GM23338 (cell line): ENCODE data around the gene MICA. TPM values are rescaled to one million over a fixed set of nuclear protein-coding genes. Genes with fewer than 3 reads are reported as not detected.

ENCODE experiments used
- ATAC-seq: fragments of 200-7000 bp; cut with Tn5 transposase; 3 replicates; pipeline ENCODE4 v1.9.1; 2020
- DNase-seq: peaks from one replicate; pipeline ENCODE4 v3.0.0-alpha.2; 2015; ENCODE audit warnings: low spot score
- H2AFZ ChIP-seq: fragments of 200-600 bp; sonication (generic); 2 replicates; pipeline ENCODE4 v1.8.0; 2016; ENCODE audit warnings: antibody characterized with exemption, mild to moderate bottlenecking, moderate library complexity
- H3F3A ChIP-seq: fragments of 200-600 bp; sonication (generic); replicated peaks from 2 replicates; pipeline ENCODE4 v1.8.0; 2017; ENCODE audit warnings: antibody characterized with exemption, mixed run types, low read depth
- H3K27ac ChIP-seq: fragments of 200-600 bp; sonication (generic); 2 replicates; pipeline ENCODE4 v1.6.1; 2016; ENCODE audit warnings: low read depth
- H3K27me3 ChIP-seq: fragments of 200-600 bp; sonication (generic); 2 replicates; pipeline ENCODE4 v1.8.0; 2016; ENCODE audit warnings: mild to moderate bottlenecking, mixed run types, moderate library complexity; ENCODE audit not compliant: insufficient read depth
- H3K36me3 ChIP-seq: fragments of 200-600 bp; sonication (generic); 2 replicates; pipeline ENCODE4 v1.8.0; 2016; ENCODE audit warnings: mild to moderate bottlenecking; ENCODE audit not compliant: insufficient read depth
- H3K4me1 ChIP-seq: fragments of 200-600 bp; sonication (generic); 2 replicates; pipeline ENCODE4 v1.8.0; 2016; ENCODE audit warnings: mild to moderate bottlenecking, moderate library complexity; ENCODE audit not compliant: insufficient read depth
- H3K4me2 ChIP-seq: fragments of 200-600 bp; sonication (generic); 2 replicates; pipeline ENCODE4 v1.7.1; 2017; ENCODE audit warnings: mixed run types
- H3K4me3 ChIP-seq: fragments of 200-600 bp; sonication (generic); 2 replicates; pipeline ENCODE4 v1.6.1; 2016; ENCODE audit warnings: mixed run types
- H3K79me2 ChIP-seq: fragments of 200-600 bp; sonication (generic); replicated peaks from 2 replicates; pipeline ENCODE4 v1.8.0; 2017; ENCODE audit warnings: mild to moderate bottlenecking; ENCODE audit not compliant: insufficient read depth
- H3K9me2 ChIP-seq: fragments of 200-600 bp; sonication (generic); 2 replicates; pipeline ENCODE4 v1.8.0; 2017; ENCODE audit not compliant: insufficient read depth
- H4K20me1 ChIP-seq: fragments of 200-600 bp; sonication (generic); replicated peaks from 2 replicates; pipeline ENCODE4 v1.8.0; 2017; ENCODE audit warnings: mild to moderate bottlenecking; ENCODE audit not compliant: insufficient read depth
- H3K27ac Mint-ChIP-seq: 2 replicates; pipeline ENCODE4 v1.8.0; 2020; ENCODE audit warnings: inconsistent platforms, mild to moderate bottlenecking, moderate library complexity, mixed read lengths
- H3K27me3 Mint-ChIP-seq: 3 replicates; pipeline ENCODE4 v1.8.0; 2022; ENCODE audit warnings: low read depth, mild to moderate bottlenecking, moderate library complexity, mixed read lengths, inconsistent platforms; ENCODE audit not compliant: insufficient read depth, poor library complexity
- H3K36me3 Mint-ChIP-seq: 3 replicates; pipeline ENCODE4 v1.8.0; 2021; ENCODE audit warnings: low read depth, mild to moderate bottlenecking, inconsistent platforms, moderate library complexity, mixed read lengths
- H3K4me1 Mint-ChIP-seq: 3 replicates; pipeline ENCODE4 v1.8.0; 2020; ENCODE audit warnings: mild to moderate bottlenecking, inconsistent platforms, mixed read lengths
- H3K4me3 Mint-ChIP-seq: 3 replicates; pipeline ENCODE4 v1.8.0; 2021; ENCODE audit warnings: moderate library complexity, mild to moderate bottlenecking, inconsistent platforms, mixed read lengths
- H3K9me3 Mint-ChIP-seq: 3 replicates; pipeline ENCODE4 v1.8.0; 2020; ENCODE audit warnings: moderate library complexity, mild to moderate bottlenecking, inconsistent platforms, mixed read lengths
- CTCF ChIP-seq, 2 experiments: fragments of 200-600 bp in 1 of 2; sonication (generic) in 1 of 2; conservative IDR thresholded peaks; 2 replicates each; pipeline versions ENCODE4 v1.5.1 to v1.6.1; 2016 to 2017; ENCODE audit warnings: antibody characterized with exemption in 2 of 2, low read depth in 2 of 2, mild to moderate bottlenecking in 2 of 2, moderate library complexity in 1 of 2
- ETS1 ChIP-seq: IDR thresholded peaks from 2 replicates; pipeline ENCODE4 v1.6.1; 2016; ENCODE audit warnings: antibody characterized with exemption
- EZH2 ChIP-seq: fragments of 200-600 bp; sonication (generic); IDR thresholded peaks from one replicate; pipeline ENCODE4 v1.8.0; 2017; ENCODE audit warnings: antibody characterized with exemption, mild to moderate bottlenecking, low read depth; ENCODE audit not compliant: unreplicated experiment
- EZH2phosphoT487 ChIP-seq: fragments of 200-600 bp; sonication (generic); IDR thresholded peaks from one replicate; pipeline ENCODE4 v1.8.1; 2018; ENCODE audit warnings: antibody characterized with exemption; ENCODE audit not compliant: unreplicated experiment
- JUNB ChIP-seq: IDR thresholded peaks from one replicate; pipeline ENCODE4 v1.6.1; 2016; ENCODE audit warnings: antibody characterized with exemption; ENCODE audit not compliant: unreplicated experiment
- POLR2AphosphoS5 ChIP-seq: IDR thresholded peaks from 2 replicates; pipeline ENCODE4 v1.6.1; 2016; ENCODE audit warnings: antibody characterized with exemption, low read depth
- REST ChIP-seq: IDR thresholded peaks from one replicate; pipeline ENCODE4 v1.6.1; 2018; ENCODE audit warnings: antibody characterized with exemption; ENCODE audit not compliant: unreplicated experiment
- STAT1 ChIP-seq: IDR thresholded peaks from one replicate; pipeline ENCODE4 v1.6.1; 2016; ENCODE audit warnings: antibody characterized with exemption; ENCODE audit not compliant: unreplicated experiment
- ZNF114 ChIP-seq: fragments of 250-450 bp; sonication (Bioruptor Pico); IDR thresholded peaks from 2 replicates; pipeline ENCODE4 v1.5.0; 2020; ENCODE audit warnings: mild to moderate bottlenecking, moderate library complexity
- ZNF331 ChIP-seq: fragments of 250-450 bp; sonication (Bioruptor Pico); IDR thresholded peaks from 2 replicates; pipeline ENCODE4 v1.5.0; 2020; ENCODE audit warnings: low read depth, mild to moderate bottlenecking, moderate library complexity
- ZNF462 ChIP-seq: fragments of 250-450 bp; sonication (Bioruptor Pico); IDR thresholded peaks from 2 replicates; pipeline ENCODE4 v1.5.0; 2020; ENCODE audit warnings: mild to moderate bottlenecking, moderate library complexity
- polyA plus RNA-seq: library from polyadenylated mRNA; unstranded; fragments of >200 nt; fragmentation: Nextera tagmentation; extraction: Ambion mirVana; gene quantifications from 2 replicates; pipeline ENCODE4 v1.2.1, GENCODE V29; 2016
- total RNA-seq: library from RNA; depleted of rRNA; stranded (reverse); fragments of >200 nt; shearing (Covaris generic); gene quantifications from 2 replicates; pipeline ENCODE4 v1.2.3, GENCODE V29; 2014

Gene MICA
- total and polyA plus RNA-seq, 2 experiments from 2014 or later: 13.4 to 22.7 TPM

- Histone ChIP-seq H3F3A (no peaks in the 10 kb centered on the region), H3K4me3 (no peak overlapping the region), H3K36me3 (no peaks in the 10 kb centered on the region), H2AFZ (no peak overlapping the region), H3K79me2 (no peaks in the 10 kb centered on the region), H3K27me3 (no peaks in the 10 kb centered on the region), H3K27ac (no peak overlapping the region), H3K4me1 (no peaks in the 10 kb centered on the region), H4K20me1 (no peaks in the 10 kb centered on the region), H3K4me2 (no peak overlapping the region), H3K9me2 (no peaks in the 10 kb centered on the region)
- Mint-ChIP-seq H3K4me1 (no peaks in the 10 kb centered on the region), H3K27me3 (peaks cover 8% of the 10 kb centered on the region), H3K9me3 (peaks cover 9% of the 10 kb centered on the region), H3K4me3 (no peak overlapping the region), H3K27ac (no peak overlapping the region), H3K36me3 (0 out of 3 replicates have a peak, but pooled peaks cover 2% of the 10 kb centered on the region)
- DNase-seq: no peak
- ATAC-seq: no peak
- TF ChIP-seq EZH2 (no peak), POLR2AphosphoS5 (no peak), CTCF (conservative IDR thresholded peaks at IDR 0.05; ENCODE audit: low read depth in 2 of 2) (no peak), ZNF331 (CRISPR knock-in tag) (no peak), EZH2phosphoT487 (no peak), REST (no peak), ZNF114 (no peak), ZNF462 (CRISPR knock-in tag) (no peak), ETS1 (no peak), JUNB (no peak), STAT1 (no peak)
These were observed 27.7 kb upstream of the MICA start for GRCh38 chr6:31375699-31376098.
